CD4-positive, alpha-beta memory T cell (primary cell): ENCODE measurements around the gene HCFC1. TPM values are rescaled to one million over a fixed set of nuclear protein-coding genes. Genes with fewer than 3 reads are reported as not detected.
A peak's percentile ranks its signal among the peaks of the same experiment; 100 is the strongest.

Experiments
- CTCF ChIA-PET: fragments of 350-600 bp; sonication (Branson Sonifier 250); formaldehyde crosslinking; loops from one replicate; lab custom pipeline; 2021; ENCODE audit warnings: inconsistent platforms; ENCODE audit not compliant: partially characterized antibody; lab: Charles Lee
- POLR2A ChIA-PET: fragments of 350-600 bp; sonication (Branson Sonifier 250); formaldehyde crosslinking; loops from one replicate; lab custom pipeline; 2021; ENCODE audit not compliant: partially characterized antibody; lab: Charles Lee
- DNase-seq, 5 donors: peaks; one replicate each; pipeline versions ENCODE4 v3.0.0 to v3.0.0-alpha.2; 2020 to 2022; ENCODE audit warnings: mixed read lengths in 1 of 5
- H3K27ac ChIP-seq: one replicate; pipeline ENCODE4 v1.7.0; 2013; ENCODE audit warnings: low read depth, low read length
- H3K27me3 ChIP-seq: 2 replicates; pipeline ENCODE4 v1.7.0; 2013; ENCODE audit warnings: mild to moderate bottlenecking, low read length, moderate library complexity; ENCODE audit not compliant: insufficient read depth
- H3K36me3 ChIP-seq: 2 replicates; pipeline ENCODE4 v1.7.0; 2013; ENCODE audit warnings: mild to moderate bottlenecking, low read length, moderate library complexity; ENCODE audit not compliant: insufficient read depth
- H3K4me1 ChIP-seq: 2 replicates; pipeline ENCODE4 v1.7.0; 2013; ENCODE audit warnings: mild to moderate bottlenecking, low read length, moderate library complexity; ENCODE audit not compliant: insufficient read depth
- H3K4me3 ChIP-seq, 2 donors: one replicate each; pipeline ENCODE4 v1.7.0; 2013; ENCODE audit warnings: low read length in 2 of 2, mild to moderate bottlenecking in 1 of 2
- H3K9me3 ChIP-seq, 2 donors: one replicate each; pipeline ENCODE4 v1.7.0; 2013; ENCODE audit warnings: low read length in 2 of 2, control low read depth in 1 of 2; ENCODE audit not compliant: control insufficient read depth in 1 of 2
- H3K27ac Mint-ChIP-seq, 7 donors: one replicate each; pipeline ENCODE4 v1.8.0; 2020 to 2021; ENCODE audit warnings: mixed read lengths in 7 of 7, mild to moderate bottlenecking in 6 of 7, inconsistent platforms in 3 of 7, moderate library complexity in 3 of 7
- H3K27me3 Mint-ChIP-seq, 2 donors: one replicate each; pipeline ENCODE4 v1.8.0; 2020 to 2021; ENCODE audit warnings: mixed read lengths in 2 of 2
- H3K36me3 Mint-ChIP-seq, 2 donors: one replicate each; pipeline ENCODE4 v1.8.0; 2020 to 2021; ENCODE audit warnings: mixed read lengths in 2 of 2, inconsistent platforms in 1 of 2, mild to moderate bottlenecking in 1 of 2
- H3K4me1 Mint-ChIP-seq, 4 donors: one replicate each; pipeline ENCODE4 v1.8.0; 2020 to 2021; ENCODE audit warnings: mixed read lengths in 4 of 4, mild to moderate bottlenecking in 1 of 4
- H3K4me3 Mint-ChIP-seq, 8 donors: one replicate each; pipeline ENCODE4 v1.8.0; 2020 to 2021; ENCODE audit warnings: mixed read lengths in 8 of 8, mild to moderate bottlenecking in 7 of 8, moderate library complexity in 6 of 8, inconsistent platforms in 3 of 8
- H3K9me3 Mint-ChIP-seq, 8 donors: one replicate each; pipeline ENCODE4 v1.8.0; 2020 to 2021; ENCODE audit warnings: mixed read lengths in 8 of 8, mild to moderate bottlenecking in 5 of 8, inconsistent platforms in 3 of 8, moderate library complexity in 1 of 8
- intact Hi-C: fragments of 100-400 bp; cut with micrococcal nuclease; formaldehyde crosslinking; loops from one replicate; pipeline ENCODE4 v1.15.1; 2023
- polyA plus RNA-seq, 2 donors: library from polyadenylated mRNA; unstranded; fragments of 300-500 nt; fragmentation: Illumina TruSeq; gene quantifications; one replicate each; pipeline ENCODE4 v1.2.3, GENCODE V29; 2021
- total RNA-seq, 2 experiments: library from RNA; stranded (reverse); gene quantifications; one replicate each; pipeline ENCODE4 v1.2.3, GENCODE V29; 2021

HCFC1 gene
- total and polyA plus RNA-seq, 4 experiments from 2014 or later, result 1.6 to 53.4 (median 33.7) TPM

DNA sequence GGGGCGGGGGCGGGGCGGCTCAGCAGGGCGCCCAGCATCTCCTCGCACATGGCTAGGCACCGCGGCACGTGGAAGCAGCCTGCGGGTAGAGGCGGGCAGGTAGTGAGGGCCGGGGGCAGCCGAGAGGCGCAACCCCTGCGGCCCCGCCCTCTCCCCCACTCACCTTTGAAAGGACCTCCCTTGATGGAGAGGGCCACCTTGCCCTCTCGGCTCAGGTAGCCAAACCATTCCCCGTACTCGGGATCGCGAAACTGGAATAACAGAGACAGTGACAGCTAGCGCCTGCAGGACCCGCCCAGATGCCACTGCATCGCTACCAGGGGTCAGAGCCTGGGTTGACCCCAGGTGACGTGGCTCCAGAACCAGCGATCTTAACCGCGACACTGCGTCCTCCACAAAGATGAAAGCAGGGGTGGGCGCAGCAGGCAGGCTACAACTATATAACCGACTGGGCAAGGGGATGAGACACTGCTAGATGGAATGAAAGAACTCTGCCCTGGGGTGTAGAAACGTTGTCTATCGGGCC is 36.2 kb downstream of the HCFC1 start:
- ChIA-PET POLR2A (interaction anchor here (0.9 to 21.2 kb wide), 4 partner anchors 8 to 195 kb away, joined by 3 to 447 read pairs (median 228); partner anchors contain the start of genes ARHGAP4, NAA10 and RENBP), CTCF (interaction anchor here (2.1 to 14.9 kb wide), 3 partner anchors 8 to 11 kb away, joined by 5 to 290 read pairs (median 34); partner anchors contain the start of gene RENBP)
- Mint-ChIP-seq H3K27me3 (no peaks in the 10 kb centered on the region), H3K4me3 (peak overlapping the region; percentile 69 to 80 (median 76)), H3K27ac (peak overlapping the region in 6 of 7 donors; percentile 57 to 77 (median 72)), H3K4me1 (peaks cover 8 to 31% (median 22%) of the 10 kb centered on the region in 4 donors), H3K36me3 (peaks cover 5 to 10% of the 10 kb centered on the region in 2 donors), H3K9me3 (peaks cover 0 to 3% (median 0%) of the 10 kb centered on the region in 8 donors)
- DNase-seq, result no peak
- H3K4me3 ChIP-seq, result peak overlapping the region in 1 of 2 donors; percentile 28
- intact Hi-C loops, result no loop called here
- H3K36me3 ChIP-seq, result peaks cover 4% of the 10 kb centered on the region
- no peak overlapping the region for H3K27ac ChIP-seq
- peaks cover 5% of the 10 kb centered on the region for H3K4me1 ChIP-seq
- H3K9me3 ChIP-seq, result no peaks in the 10 kb centered on the region
- H3K27me3 ChIP-seq, result no peaks in the 10 kb centered on the region

DNA sequence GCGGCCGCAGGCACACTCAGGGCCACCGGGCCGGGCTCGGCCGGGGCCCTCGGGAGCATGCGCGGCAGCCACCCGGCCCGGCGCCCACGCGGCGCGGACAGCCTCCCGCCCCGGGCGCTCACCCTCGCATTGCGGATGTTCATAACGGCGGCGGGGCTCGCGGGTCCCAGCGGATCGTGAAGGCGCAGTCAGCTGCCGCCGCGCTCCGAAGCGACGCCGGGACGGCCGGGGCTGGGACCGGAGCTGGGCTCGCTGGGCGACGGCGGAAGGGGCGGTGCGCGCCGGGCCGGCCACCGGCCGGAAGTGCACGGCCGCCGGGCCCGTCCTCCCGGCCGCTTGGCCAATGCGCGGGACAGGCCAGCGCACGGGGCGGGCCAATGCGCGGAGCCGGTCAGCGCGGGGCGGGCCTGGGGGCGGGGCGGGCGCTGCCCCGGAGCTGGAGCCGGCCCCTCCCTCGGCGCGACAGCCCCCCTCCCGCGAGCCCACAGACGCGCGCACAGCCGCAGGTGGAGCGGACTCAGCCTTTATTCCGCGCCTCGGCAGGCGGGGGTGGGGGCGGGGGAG is 36.8 kb downstream of the HCFC1 start, which contains the start of gene NAA10:
NAA10 (minus strand) TSS at position 276 of the 564 bp plus-strand sequence; CDS start at position 143, 133 bp downstream.
- Histone ChIP-seq H3K9me3 (no peaks in the 10 kb centered on the region), H3K36me3 (peaks cover 4% of the 10 kb centered on the region), H3K27ac (peak within 1 kb of the TSS; percentile 51), H3K4me3 (peak within 1 kb of the TSS; percentile 17 to 38), H3K27me3 (no peaks in the 10 kb centered on the region), H3K4me1 (peaks cover 5% of the 10 kb centered on the region)
- peaks cover 0 to 3% (median 0%) of the 10 kb centered on the region in 8 donors for H3K9me3 Mint-ChIP-seq
- no peaks in the 10 kb centered on the region for H3K27me3 Mint-ChIP-seq
- H3K36me3 Mint-ChIP-seq, result peaks cover 5 to 10% of the 10 kb centered on the region in 2 donors
- H3K4me3 Mint-ChIP-seq, result peak within 1 kb of the TSS; percentile 84 to 91 (median 90)
- H3K27ac Mint-ChIP-seq, result peak within 1 kb of the TSS; percentile 72 to 90 (median 81)
- DNase-seq, result peak; percentile 37 to 58 (median 47)
- POLR2A ChIA-PET, result interaction anchor here (0.9 to 21.2 kb wide), 6 partner anchors 8 to 194 kb away, joined by 3 to 447 read pairs (median 10); partner anchors contain the start of genes ARHGAP4, HCFC1, IRAK1 and NAA10
- CTCF ChIA-PET, result interaction anchor here (5.1 to 14.9 kb wide), 2 partner anchors 11 kb away, joined by 34 to 290 read pairs; partner anchors contain the start of gene RENBP
- intact Hi-C loops, result loop anchor here (1.0 kb wide), 1 partner anchor 10 kb away; no protein-coding TSS in a partner anchor
- H3K4me1 Mint-ChIP-seq, result peaks cover 8 to 32% (median 22%) of the 10 kb centered on the region in 4 donors

DNA sequence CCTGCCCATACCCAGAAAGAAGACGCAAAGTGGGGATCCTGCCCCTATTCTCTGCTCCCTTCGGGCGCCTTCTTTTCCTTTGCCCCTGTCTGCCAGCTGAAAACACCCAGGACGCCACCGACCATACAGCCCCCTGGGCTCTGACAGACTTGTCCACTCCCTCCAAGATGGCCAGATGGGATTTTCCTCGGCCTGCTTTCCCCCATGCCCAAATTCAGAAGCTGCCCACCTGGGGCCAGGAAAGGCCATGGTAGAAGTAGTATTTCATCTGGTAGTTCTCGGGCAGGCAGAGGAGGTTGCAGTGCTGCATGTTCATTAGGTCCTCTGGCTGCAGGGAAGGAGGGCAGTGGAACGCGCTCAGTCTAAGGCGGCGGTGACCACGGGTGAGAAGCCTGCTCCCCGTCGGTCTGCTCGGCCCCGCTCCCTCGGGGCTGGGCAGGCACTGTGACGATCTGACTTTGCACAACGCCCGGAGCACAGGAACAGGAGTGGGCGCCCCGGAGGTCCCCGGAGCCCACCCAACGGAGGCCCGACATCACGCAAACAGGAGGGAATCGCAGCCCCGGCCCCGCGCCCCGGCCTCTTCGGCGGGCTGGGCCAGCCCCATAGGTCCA is 37.4 kb downstream of the HCFC1 start:
- H3K4me3 Mint-ChIP-seq, result peak overlapping the region; percentile 84 to 91 (median 90)
- Histone ChIP-seq H3K27ac (peak overlapping the region; percentile 51), H3K27me3 (no peaks in the 10 kb centered on the region)

DNA sequence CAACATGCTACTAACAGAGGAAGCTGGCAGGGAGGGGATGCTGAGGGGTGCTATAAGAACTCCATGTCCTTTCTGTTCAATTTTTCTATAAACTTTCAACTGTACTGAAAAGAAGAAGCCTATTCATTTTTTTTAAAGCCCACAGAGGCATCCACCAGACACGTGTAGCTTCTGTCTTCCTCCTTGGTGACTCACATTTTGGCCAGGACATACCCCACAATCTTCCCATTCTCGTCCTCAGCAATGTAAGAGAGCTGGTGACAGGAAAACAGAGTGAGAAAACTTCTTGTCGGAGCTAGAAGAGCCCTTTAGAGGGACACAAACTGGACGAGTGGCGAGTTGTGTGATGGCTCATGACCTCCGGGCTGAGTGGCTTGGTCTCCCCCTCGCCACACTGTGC is 37.9 kb downstream of the HCFC1 start:
- H3K4me1 ChIP-seq, result peaks cover 15% of the 10 kb centered on the region
- H3K4me1 Mint-ChIP-seq, result peaks cover 10 to 38% (median 28%) of the 10 kb centered on the region in 4 donors
- peak overlapping the region; percentile 84 to 91 (median 90) for H3K4me3 Mint-ChIP-seq
- no peaks in the 10 kb centered on the region for H3K27me3 Mint-ChIP-seq
- H3K4me3 ChIP-seq, result peak overlapping the region; percentile 17 to 38
- H3K27ac ChIP-seq, result peak overlapping the region; percentile 51
- H3K36me3 Mint-ChIP-seq, result peaks cover 5 to 13% of the 10 kb centered on the region in 2 donors
- DNase-seq, result no peak
- H3K27ac Mint-ChIP-seq, result peak overlapping the region; percentile 72 to 90 (median 81)
- peaks cover 4% of the 10 kb centered on the region for H3K36me3 ChIP-seq
- CTCF ChIA-PET, result interaction anchor here (5.1 to 14.9 kb wide), 2 partner anchors 10 to 13 kb away, joined by 34 to 290 read pairs; partner anchors contain the start of gene RENBP
- no peaks in the 10 kb centered on the region for H3K27me3 ChIP-seq
- peaks cover 0 to 3% (median 0%) of the 10 kb centered on the region in 8 donors for H3K9me3 Mint-ChIP-seq
- intact Hi-C loops, result loop anchor here (1.0 kb wide), 1 partner anchor 8 kb away; no protein-coding TSS in a partner anchor
- H3K9me3 ChIP-seq, result no peaks in the 10 kb centered on the region
- POLR2A ChIA-PET, result interaction anchor here (0.6 to 21.2 kb wide), 7 partner anchors 7 to 465 kb away, joined by 3 to 447 read pairs (median 9); partner anchors contain the start of genes ARHGAP4, HCFC1, IRAK1 and NAA10

More for the DNA sequence above, 37.4 kb downstream of the HCFC1 start:
- ChIA-PET POLR2A (interaction anchor here (0.6 to 21.2 kb wide), 7 partner anchors 7 to 464 kb away, joined by 3 to 447 read pairs (median 9); partner anchors contain the start of genes ARHGAP4, HCFC1, IRAK1 and NAA10), CTCF (interaction anchor here (5.1 to 14.9 kb wide), 2 partner anchors 10 to 12 kb away, joined by 34 to 290 read pairs; partner anchors contain the start of gene RENBP)
- H3K9me3 ChIP-seq, result no peaks in the 10 kb centered on the region
- Mint-ChIP-seq H3K27me3 (no peaks in the 10 kb centered on the region), H3K9me3 (peaks cover 0 to 3% (median 0%) of the 10 kb centered on the region in 8 donors), H3K27ac (peak overlapping the region; percentile 72 to 90 (median 81)), H3K36me3 (peaks cover 5 to 10% of the 10 kb centered on the region in 2 donors), H3K4me1 (peaks cover 8 to 33% (median 25%) of the 10 kb centered on the region in 4 donors)
- intact Hi-C loops, result loop anchor here (1.0 kb wide), 1 partner anchor 9 kb away; no protein-coding TSS in a partner anchor
- peaks cover 4% of the 10 kb centered on the region for H3K36me3 ChIP-seq
- H3K4me1 ChIP-seq, result peaks cover 10% of the 10 kb centered on the region
- H3K4me3 ChIP-seq, result peak overlapping the region; percentile 17 to 38
- no peak for DNase-seq

DNA sequence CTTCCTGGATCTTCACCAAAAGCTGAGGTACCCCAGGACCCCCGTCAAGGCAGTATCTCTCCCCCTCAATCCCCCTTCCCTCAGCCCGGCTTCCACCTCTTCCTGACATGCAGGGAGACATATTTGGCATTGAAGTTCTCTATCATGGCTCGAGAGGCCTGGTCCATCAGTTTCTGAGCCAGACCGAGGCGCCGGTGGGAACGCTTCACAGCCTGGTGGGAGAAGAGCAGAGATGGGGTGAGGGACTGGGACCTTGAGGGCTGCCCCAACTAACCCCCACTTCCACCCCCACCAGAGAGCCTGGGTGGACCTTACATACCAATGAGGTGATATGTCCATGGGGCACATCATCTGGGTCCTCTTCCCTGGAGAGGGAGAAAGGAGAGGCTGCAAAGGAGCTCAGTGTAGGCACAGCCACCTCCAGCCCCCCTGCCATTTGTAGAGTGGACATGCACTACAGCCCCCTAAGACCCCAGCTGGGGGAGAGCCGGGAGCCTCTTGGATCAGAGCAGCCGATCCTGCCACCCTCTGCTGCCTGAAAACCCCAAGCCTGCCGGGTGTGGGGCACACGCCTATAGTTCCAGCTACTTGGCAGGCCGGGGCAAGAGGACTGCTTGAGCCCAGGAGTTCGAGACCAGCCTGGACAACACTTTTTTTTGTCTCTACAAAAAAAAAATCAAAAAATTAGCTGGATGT is 39.2 kb downstream of the HCFC1 start:
- POLR2A ChIA-PET, result interaction anchor here (0.8 to 20.6 kb wide), 3 partner anchors 11 to 36 kb away, joined by 3 to 447 read pairs (median 3); partner anchors contain the start of genes NAA10 and RENBP
- peaks cover 15% of the 10 kb centered on the region for H3K4me1 ChIP-seq
- H3K36me3 Mint-ChIP-seq, result peaks cover 5 to 16% of the 10 kb centered on the region in 2 donors
- H3K4me3 ChIP-seq, result no peak overlapping the region
- no peaks in the 10 kb centered on the region for H3K9me3 ChIP-seq
- intact Hi-C loops, result no loop called here
- no peaks in the 10 kb centered on the region for H3K27me3 Mint-ChIP-seq
- H3K4me3 Mint-ChIP-seq, result no peak overlapping the region
- H3K36me3 ChIP-seq, result peaks cover 4% of the 10 kb centered on the region
- CTCF ChIA-PET, result interaction anchor here (5.1 to 14.9 kb wide), 2 partner anchors 8 to 14 kb away, joined by 34 to 290 read pairs; partner anchors contain the start of gene RENBP
- H3K4me1 Mint-ChIP-seq, result peaks cover 9 to 48% (median 35%) of the 10 kb centered on the region in 4 donors
- H3K9me3 Mint-ChIP-seq, result peaks cover 0 to 3% (median 0%) of the 10 kb centered on the region in 8 donors
- H3K27me3 ChIP-seq, result no peaks in the 10 kb centered on the region
- no peak for DNase-seq
- H3K27ac Mint-ChIP-seq, result peak overlapping the region in 2 of 7 donors; percentile 57 to 75
- H3K27ac ChIP-seq, result no peak overlapping the region

DNA sequence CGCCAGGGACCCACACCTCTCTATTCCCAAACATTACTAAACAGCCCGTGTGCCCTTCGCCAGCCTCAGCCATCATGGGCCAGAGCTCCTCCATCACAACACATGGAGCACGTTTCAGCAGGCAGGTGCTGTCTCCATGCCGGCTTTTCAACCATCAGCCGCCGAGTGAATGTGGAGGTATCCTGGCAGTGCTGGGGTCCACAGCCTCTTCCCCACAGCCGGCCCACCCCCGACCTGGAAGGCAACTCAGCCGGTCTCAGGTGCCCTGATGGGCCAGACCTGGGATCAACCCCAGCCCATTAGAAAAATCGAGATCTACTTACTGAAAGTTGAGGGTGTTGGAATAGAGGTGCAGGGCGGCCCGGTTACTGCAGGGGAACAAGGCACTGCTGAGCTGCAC is 39.9 kb downstream of the HCFC1 start:
- peaks cover 15% of the 10 kb centered on the region for H3K4me1 ChIP-seq
- POLR2A ChIA-PET, result interaction anchor here (0.9 to 20.6 kb wide), 2 partner anchors 12 to 26 kb away, joined by 3 to 447 read pairs; partner anchors contain the start of genes NAA10 and RENBP
- no peaks in the 10 kb centered on the region for H3K27me3 ChIP-seq
- no peak overlapping the region for H3K4me3 ChIP-seq
- intact Hi-C loops, result no loop called here
- CTCF ChIA-PET, result interaction anchor here (5.1 to 14.9 kb wide), 2 partner anchors 8 to 15 kb away, joined by 34 to 290 read pairs; partner anchors contain the start of gene RENBP
- peaks cover 4% of the 10 kb centered on the region for H3K36me3 ChIP-seq
- H3K27ac Mint-ChIP-seq, result peak overlapping the region in 6 of 7 donors; percentile 31 to 89 (median 54)
- H3K9me3 ChIP-seq, result no peaks in the 10 kb centered on the region
- no peak overlapping the region for H3K27ac ChIP-seq
- no peak for DNase-seq
- peaks cover 0 to 3% (median 0%) of the 10 kb centered on the region in 8 donors for H3K9me3 Mint-ChIP-seq
- H3K36me3 Mint-ChIP-seq, result peaks cover 5 to 20% of the 10 kb centered on the region in 2 donors
- H3K4me3 Mint-ChIP-seq, result peak overlapping the region in 1 of 8 donors; percentile 39
- no peaks in the 10 kb centered on the region for H3K27me3 Mint-ChIP-seq
- H3K4me1 Mint-ChIP-seq, result peaks cover 9 to 54% (median 40%) of the 10 kb centered on the region in 4 donors
